CD4-positive, alpha-beta T cell treated with Interleukin-6 for 4 hours (primary cell): ENCODE measurements around the gene GNAI3.

Experiments used
- DNase-seq: peaks from one replicate; pipeline ENCODE4 v3.0.0-alpha.2; 2020; ENCODE audit warnings: mixed read lengths

Gene GNAI3

DNA sequence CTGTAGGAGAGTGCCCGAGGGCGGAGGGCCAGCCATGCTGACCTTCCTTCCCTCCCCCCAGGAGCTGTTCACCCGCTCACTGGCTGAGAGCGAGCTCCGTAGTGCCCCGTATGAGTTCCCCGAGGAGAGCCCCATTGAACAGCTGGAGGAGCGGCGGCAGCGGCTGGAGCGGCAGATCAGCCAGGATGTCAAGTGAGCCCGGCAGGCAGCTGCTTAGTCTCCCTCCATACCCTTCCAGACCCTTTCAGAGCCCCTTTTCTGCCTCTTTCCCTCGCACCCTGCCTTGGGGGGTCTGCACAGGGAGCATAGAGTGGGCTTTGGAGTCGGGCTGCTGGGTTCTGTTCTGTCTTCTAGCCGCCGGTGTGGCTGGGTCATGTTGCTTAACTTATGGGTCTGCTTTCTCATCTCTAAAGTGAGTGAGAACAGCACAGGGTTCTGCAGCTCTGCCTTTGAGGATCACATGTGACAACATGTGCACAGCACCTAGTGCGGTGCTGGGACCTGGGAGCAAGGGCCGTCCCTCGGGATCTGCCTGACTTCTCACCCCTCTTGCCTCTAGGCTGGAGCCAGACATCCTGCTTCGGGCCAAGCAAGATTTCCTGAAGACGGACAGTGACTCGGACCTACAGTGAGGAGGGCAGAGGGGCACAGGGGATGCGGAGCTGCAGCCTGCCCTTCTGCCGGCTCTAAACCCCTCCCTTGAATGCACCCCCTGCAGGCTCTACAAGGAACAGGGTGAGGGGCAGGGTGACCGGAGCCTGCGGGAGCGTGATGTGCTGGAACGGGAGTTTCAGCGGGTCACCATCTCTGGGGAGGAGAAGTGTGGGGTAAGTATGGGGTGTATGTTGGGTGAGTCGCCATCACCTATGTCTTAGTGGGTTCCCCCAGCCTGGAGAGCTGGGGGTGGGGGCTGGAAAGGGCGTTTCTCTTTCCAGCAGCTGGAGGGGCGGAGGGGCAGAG is 77.5 kb downstream of the GNAI3 start:
- DNase-seq: no peak

DNA sequence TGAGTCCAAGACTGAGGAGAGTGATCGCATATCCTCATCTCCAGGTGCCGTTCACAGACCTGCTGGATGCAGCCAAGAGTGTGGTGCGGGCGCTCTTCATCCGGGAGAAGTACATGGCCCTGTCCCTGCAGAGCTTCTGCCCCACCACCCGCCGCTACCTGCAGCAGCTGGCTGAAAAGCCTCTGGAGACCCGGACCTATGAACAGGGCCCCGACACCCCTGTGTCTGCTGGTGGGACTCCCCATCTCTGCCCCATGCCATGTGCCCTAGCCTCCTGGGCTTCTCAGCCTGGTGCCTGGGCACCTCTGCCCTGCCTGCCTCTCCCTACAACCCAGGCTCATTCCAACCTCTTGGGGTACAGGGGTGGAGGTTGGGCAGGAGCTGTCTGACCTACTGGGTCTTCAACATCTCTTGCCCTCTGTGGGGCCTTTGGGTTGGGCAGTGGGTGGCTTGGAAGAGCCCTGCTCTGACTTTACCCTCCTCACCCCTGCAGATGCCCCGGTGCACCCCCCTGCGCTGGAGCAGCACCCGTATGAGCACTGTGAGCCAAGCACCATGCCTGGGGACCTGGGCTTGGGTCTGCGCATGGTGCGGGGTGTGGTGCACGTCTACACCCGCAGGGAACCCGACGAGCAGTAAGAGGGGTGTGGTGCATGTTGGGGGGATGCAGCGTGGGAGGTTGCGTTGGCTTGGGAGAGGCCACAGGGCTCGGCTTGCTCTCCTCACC is 78.4 kb downstream of the GNAI3 start:
- no peak for DNase-seq

DNA sequence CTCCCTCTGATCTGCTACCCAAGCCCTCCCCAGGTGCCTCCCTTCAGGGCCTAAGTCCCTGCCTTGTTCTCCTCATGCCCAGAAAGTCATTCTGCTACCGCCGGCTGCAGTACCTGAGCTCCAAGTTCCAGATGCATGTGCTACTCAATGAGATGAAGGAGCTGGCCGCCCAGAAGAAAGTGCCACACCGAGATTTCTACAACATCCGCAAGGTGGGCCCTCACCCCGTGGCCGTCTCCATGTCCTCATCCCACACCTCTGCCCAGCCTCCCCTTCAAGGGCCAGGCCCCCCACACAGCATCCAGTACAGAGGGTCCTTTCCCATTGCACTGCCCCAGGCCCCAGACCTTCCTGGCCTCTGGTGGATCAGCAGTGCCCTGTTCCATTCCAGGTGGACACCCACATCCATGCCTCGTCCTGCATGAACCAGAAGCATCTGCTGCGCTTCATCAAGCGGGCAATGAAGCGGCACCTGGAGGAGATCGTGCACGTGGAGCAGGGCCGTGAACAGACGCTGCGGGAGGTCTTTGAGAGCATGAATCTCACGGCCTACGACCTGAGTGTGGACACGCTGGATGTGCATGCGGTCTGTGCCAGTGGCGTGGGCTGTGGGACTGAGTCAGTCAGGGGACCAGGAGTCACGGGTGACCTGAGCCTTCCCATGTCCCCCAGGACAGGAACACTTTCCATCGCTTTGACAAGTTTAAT is 79.4 kb downstream of the GNAI3 start:
- DNase-seq: no peak

DNA sequence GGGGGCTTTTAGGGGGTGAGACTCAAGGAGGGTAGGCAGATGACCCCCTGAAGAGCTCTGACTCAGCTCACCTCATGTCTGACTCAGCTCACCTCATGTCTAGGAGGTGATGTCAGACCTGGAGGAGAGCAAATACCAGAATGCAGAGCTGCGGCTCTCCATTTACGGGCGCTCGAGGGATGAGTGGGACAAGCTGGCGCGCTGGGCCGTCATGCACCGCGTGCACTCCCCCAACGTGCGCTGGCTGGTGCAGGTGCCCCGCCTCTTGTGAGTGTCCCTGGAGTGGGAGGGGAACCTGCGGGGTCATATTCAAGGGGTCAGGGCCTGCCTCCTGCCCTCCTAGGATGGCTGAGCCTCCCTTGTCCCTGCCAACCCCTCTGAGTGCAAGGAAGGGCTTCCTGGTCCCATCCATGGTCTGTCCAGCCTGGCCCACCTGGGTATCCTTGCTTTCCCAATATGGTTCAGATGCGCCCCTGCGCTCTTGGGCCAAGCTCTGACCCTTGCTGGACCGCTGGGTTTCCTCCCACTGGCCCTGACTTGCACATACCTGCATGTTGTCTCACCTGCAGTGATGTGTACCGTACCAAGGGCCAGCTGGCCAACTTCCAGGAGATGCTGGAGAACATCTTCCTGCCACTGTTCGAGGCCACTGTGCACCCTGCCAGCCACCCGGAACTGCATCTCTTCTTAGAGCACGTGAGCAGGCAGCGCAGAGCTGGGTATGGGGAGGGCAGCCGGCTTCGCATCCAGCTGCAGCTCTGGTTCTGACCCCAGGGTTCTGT is 80.3 kb downstream of the GNAI3 start:
- no peak for DNase-seq

DNA sequence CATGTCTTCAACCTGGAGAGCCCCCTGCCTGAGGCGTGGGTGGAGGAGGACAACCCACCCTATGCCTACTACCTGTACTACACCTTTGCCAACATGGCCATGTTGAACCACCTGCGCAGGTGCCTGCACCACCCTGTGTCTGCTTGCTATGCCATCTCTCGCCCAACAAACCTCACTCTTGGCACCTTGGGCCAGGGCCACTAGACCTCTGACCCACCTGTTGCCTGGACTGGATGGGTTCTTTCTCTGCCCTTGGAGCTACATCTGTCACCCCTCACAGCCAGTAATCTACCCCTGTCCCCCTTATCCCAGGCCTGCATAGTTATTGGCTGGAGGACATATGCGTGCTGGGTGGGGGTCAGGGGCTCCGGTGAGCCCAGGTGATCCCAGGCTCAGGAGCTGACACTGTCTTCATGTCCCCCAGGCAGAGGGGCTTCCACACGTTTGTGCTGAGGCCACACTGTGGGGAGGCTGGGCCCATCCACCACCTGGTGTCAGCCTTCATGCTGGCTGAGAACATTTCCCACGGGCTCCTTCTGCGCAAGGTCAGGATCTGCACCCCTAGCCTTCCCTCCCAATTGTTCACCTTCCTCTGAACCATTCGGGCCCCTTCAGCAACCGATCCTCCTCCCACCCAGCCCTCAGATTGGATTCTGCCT is 81.1 kb downstream of the GNAI3 start:
- no peak for DNase-seq

DNA sequence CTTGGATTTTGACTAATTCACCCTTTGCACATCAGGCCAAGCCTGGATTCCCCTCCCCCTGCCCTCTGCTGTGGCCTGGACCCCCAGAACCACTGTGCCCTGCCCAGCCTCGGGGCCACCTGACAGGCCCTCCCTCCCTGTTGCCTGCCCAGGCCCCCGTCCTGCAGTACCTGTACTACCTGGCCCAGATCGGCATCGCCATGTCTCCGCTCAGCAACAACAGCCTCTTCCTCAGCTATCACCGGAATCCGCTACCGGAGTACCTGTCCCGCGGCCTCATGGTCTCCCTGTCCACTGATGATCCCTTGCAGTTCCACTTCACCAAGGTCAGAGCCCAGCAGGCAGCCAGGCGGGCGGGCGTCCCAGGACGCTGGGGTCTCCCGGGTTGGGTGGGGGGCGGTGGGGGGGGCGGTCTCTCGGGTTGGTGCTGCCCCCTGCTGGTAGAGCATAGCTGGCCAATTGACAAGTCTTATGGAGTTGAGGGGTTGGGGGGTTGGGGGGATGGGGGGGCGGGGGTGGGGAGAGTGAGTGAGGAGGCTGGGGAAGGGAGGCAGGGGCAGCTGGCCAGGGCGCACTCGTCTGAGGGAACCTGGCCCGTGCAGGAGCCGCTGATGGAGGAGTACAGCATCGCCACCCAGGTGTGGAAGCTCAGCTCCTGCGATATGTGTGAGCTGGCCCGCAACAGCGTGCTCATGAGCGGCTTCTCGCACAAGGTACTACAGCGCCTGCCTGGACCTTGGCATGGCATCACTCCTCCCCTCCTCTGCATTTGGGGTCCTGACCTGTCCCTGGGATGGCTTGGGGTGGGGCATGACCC is 81.9 kb downstream of the GNAI3 start:
- peak; percentile 65 for DNase-seq

DNA sequence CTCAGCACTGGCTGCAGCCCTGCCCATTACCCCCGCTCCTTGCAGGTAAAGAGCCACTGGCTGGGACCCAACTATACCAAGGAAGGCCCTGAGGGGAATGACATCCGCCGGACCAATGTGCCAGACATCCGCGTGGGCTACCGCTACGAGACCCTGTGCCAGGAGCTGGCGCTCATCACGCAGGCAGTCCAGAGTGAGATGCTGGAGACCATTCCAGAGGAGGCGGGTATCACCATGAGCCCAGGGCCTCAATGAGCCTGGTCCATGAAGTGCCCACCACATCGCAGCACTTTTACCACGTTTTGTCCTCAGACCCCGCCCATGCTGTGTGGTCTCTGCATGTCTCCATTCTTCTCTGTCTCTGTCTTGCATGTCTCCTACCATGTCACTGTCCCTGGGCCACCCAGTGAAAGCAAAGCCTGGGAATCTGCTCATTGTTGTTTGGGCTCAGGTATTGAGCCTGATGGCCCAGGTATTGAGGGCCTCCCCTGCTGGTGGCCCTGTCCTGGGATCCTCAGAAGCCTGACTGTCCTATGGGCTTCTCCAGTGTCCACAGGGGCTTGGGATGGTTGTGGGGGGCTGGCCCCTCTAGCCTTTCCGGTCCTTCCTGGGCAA is 82.6 kb downstream of the GNAI3 start:
- no peak for DNase-seq

DNA sequence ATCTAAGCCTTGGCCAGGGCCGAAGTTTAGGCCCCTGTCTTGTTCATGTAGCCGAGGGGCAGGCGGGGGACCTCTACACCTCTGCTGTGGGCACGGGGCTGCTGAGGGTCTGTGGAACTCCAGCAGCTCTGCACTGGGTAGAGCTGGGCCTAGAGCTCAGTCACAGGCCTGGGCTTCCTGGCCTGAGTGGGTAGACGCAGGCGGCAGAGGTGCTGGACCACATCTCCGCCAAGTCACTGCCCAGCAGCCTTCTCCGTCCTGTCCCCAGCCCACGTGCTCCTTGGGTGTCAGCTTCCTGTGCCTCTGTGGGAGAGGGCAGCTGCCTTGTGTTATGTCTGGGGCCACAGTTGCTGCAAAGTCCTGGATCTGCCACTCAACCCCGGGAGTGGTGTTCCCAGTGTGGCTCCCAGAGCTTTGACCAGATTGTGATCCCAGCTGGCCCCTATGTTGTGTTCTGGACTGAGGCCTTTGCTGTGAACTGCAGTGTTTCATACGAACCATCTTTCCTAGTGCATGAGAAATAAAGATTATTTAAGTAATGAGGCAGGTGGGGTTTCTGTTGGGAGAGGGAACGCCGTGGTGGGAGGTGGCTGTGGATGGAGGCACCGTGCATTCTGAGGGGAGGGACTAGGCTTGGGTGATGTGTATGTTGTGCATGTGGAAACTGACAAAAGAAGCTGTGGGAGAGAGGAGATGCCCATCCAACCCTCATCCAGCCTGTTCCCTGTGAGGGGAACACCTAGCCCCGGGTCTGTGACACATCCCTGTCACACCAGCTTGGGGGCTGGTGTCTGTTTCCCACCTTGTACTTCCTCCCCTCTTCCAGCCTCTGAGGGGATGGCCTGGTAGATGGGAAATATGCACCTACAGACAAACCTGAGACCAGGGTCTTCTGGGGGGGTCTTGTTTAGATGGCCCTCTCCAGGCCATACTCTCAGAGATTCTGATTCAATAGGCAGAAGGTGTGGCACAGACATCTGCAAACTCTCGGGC is 83.4 kb downstream of the GNAI3 start:
- DNase-seq: no peak

DNA sequence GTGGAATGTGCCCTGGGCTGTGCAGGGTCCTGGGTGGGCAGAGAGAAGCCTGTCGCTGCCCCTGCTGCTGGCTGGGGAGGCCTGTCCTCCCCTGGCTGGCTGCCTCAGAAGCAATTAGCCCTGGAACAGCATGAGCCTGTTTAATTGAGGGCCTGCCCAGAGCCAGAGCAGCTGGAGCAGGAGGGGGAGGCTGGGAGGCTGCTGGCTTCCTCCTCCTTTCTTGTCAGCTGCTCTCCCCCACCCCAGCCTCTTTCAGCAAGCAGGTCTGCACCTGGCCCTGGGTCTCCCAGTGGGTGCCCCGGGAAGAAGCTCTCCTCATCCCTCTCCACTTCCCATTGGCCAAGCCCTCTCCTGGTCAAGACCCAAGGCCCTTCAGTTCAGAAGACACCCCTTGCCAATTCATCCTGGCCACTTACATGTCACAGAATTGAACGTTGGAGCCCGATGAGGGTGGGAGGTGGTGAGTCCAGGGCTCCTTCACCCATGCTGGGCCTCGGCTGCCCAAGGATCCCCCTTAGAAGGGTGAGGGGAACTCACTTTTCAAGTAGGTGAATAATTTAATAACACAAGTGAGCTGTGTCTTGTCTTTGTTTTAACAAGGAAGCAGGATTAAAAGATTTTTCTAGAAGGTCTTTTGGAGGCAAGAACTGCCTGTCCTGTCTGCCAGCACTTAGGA is 84.4 kb downstream of the GNAI3 start:
- no peak for DNase-seq

DNA sequence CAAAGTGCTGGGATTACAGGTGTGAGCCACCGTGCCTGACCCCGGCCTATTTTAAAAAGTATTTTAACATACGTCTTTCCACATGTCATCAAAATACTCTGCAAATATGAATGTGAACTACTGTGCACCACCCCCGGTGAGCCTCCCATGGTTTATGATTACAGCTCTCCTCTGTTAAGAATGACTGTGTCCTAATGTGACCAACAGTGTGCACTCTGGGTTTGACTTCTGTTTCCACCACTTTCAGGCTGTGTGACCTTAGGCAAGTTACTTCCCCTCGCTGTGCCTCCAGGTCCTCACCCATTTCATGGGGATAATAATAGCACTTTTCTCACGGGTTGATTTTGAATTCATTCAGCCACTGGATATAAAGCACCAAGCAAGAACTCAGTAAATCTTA is 85.9 kb downstream of the GNAI3 start:
- DNase-seq: no peak

DNA sequence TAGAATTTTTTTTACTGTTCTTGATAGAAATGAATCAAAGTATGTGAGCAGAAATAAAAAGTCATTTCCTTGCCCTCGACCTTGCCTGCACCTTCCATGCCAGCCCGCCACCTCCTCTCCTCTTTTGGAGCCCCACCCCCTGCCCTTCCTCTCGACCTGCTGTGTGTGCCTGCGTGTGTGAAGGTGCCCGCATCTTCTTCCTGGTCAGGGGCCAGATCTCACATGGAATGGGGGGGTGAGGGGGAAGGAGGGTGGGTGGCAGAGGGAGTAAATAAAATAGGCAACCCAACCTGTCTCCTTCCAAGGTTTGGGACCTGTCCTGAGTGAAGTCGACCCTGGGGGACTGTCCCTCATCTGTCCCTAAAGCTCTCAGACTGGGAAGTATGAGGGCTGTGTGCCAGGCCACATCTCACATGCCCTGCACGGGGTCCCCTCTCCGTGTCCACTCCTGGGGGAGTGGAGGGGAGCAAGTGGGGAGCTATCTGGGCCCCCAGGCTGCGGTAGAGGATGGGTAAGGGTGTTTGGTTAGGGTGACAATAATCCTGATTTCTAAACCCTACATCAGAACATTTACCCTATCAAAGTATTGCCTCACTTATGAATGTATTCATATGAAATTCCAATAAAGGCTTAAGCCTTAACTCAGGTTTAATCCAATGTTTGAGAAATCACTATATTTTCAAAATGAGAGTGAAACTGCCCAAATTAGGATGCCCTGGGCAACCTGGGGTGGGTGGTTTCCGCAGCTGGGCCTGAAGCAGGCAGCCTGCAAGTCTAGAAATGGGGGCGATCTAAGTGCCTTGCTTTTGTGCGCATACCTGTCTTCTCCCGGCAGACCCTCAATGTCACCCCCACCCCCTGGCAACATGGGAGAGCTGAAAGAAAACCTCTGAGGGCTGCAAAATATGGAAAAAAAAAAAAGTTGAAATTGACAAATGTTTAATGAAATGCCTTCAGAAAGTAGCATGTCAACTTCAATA is 86.6 kb downstream of the GNAI3 start:
- DNase-seq: peak; percentile 55

DNA sequence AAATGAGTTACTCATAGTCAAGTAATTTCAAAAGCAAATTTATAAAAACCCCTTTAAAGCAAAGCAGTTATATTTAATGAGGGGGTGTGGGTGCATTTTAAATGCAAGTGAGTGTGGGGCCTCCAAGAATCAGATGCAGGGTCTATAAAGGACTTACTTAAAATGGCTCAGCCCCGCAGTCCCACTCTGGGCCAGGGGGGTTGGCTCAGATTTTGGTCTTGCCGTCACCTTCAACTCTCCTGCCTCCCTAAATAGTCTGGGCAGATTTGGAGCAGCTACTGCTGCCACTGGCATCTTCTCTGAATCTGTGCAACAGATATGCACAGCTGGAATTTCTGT is 87.4 kb downstream of the GNAI3 start:
- DNase-seq: no peak

DNA sequence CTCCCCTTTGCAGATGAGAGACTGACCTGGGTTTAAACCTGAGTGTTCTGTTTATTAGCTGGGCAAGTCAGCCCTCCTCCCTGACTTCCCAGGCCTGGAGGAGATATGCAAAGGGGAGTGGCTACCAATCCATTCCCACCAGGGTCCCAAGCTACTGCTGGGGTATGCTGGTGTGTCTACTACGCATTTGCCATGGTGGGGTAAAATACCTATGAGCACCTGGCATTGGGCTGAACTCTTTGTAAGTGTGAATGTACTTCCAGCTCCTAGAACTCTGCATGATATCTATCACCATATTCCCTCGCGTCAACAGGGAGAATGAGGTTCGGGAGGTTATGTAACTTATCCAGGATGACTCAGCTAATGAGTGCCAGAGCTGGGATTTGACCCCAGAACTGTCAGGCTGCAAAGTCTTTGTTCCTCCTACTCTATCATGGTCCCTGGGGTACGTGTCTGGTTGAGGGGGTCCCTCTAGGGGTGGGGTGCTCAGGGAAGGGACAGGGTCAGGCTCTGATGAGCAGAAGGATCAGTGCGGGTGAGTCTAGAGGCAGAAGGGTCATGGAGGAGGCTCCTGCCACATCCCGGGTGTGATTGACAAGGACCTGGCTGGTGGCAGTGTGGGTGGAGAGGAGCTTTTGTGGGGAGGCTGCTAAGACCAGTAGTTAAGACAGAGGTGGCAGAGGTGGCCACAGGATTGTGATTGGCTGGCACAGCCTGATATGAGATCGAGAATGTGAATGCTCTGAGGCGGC is 88.0 kb downstream of the GNAI3 start:
- DNase-seq: no peak

DNA sequence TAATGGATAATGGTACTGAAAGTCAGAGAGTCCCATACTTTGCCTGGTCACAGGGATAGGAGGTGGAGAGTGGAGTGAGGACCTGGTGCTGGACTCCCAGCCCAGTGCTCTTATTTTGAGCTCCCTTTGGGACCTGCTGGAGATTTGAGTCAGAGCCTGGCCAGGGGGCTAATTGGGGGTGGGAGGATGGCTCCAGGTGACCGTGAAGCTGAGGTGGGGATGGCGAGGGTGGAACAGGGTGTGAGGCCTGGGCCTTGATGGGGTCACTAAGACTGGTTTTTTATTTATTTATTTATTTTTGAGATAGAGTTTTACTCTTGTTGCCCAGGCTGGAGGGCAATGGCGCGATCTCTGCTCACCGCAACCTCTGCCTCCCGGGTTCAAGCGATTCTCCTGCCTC is 89.0 kb downstream of the GNAI3 start:
- DNase-seq: no peak

DNA sequence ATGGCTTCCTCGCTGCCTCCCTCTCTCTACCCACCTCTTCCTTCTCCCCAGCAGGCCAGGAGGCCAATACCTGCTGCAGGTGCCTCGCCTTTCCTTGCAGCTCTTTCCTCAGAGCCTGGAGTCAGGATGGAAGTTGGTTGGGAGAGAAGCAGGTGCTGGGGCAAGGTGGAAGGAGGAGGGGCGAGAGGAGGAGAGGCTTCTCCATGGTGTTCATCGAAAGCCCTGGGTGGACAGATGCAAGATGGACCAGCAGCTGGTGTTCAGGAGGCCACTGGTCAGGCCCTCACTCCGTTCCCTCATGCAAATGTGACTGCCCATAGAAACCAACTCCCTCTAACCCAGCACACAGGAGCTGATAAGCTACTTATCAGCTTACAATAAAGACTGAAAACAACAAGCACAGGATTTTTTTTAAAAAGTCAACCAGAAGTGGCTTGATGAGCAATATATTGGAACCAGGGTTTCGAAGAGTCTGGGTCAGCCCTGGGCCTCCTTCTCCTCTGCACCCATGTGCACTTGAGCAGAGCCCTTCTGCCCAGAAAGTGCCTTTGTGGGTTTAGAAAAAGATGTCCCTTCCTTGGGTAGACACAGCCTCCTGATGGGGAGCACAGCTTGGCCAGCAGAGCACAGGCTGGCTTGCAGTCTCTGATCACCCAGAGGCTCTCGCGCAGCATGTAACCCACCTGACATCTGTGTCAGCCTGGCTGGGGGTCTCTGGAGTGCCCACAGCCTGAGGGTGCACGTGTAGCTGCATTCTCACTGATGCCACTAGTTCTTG is 90.8 kb downstream of the GNAI3 start:
- DNase-seq: no peak

DNA sequence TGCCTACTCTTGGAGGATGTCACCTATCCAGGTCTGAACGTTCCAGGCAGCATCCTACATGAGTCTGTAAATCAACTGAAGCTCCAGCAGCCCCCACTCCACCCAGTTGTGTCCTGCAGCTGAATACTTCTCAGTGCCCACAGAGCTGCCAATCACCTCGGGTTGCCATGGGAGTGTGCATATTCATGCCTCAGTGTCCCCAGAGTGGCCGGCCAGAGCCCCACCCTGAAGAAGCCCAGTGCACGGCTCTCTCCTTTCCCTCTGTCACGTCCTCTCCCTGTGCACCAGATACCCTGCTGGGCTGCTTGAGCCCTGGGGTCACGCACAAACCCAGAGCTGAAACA is 91.4 kb downstream of the GNAI3 start:
- no peak for DNase-seq
